Activated T-helper 2 cell treated with anti-CD3 and anti-CD28 coated beads, Interferon-gamma antibody, Interleukin-2, Interleukin-4, amounts not matched to agents 10 μg/mL and 5 μg/mL and 100 μg/mL, durations not matched to agents 14 hours and 24 hours and 36 hours (primary cell): Measurements from ENCODE around the gene PPAT. TPM values are rescaled to one million over a fixed set of nuclear protein-coding genes. Genes with fewer than 3 reads are reported as not detected.
"Not testable (repeated sequence)": the region's sequence is repeated elsewhere in the genome, so short reads cannot be mapped to it uniquely, and the experiment has no call there.

Source experiments
- DNase-seq: peaks from one replicate; pipeline ENCODE4 v3.0.0; 2021; ENCODE audit warnings: low spot score
- H3K27ac Mint-ChIP-seq: one replicate; pipeline ENCODE4 v1.8.0; 2021; ENCODE audit warnings: mixed read lengths
- H3K27me3 Mint-ChIP-seq: one replicate; pipeline ENCODE4 v1.8.0; 2021; ENCODE audit warnings: low read depth, mixed read lengths
- H3K36me3 Mint-ChIP-seq: one replicate; pipeline ENCODE4 v1.8.0; 2021; ENCODE audit warnings: low read depth, mixed read lengths
- H3K4me1 Mint-ChIP-seq: one replicate; pipeline ENCODE4 v1.8.0; 2021; ENCODE audit warnings: low read depth, mixed read lengths
- H3K4me3 Mint-ChIP-seq: one replicate; pipeline ENCODE4 v1.8.0; 2021; ENCODE audit warnings: low read depth, mild to moderate bottlenecking, moderate library complexity, mixed read lengths
- H3K9me3 Mint-ChIP-seq: one replicate; pipeline ENCODE4 v1.8.0; 2021; ENCODE audit warnings: mixed read lengths
- intact Hi-C: fragments of 100-400 bp; cut with micrococcal nuclease; formaldehyde crosslinking; loops from one replicate; pipeline ENCODE4 v1.15.1; 2023
- total RNA-seq: library from RNA; stranded (reverse); gene quantifications from 2 replicates; pipeline ENCODE4 v1.2.3, GENCODE V29; 2022

PPAT gene
- total RNA-seq, 1 donor from 2014 or later, result 43.4 TPM

DNA sequence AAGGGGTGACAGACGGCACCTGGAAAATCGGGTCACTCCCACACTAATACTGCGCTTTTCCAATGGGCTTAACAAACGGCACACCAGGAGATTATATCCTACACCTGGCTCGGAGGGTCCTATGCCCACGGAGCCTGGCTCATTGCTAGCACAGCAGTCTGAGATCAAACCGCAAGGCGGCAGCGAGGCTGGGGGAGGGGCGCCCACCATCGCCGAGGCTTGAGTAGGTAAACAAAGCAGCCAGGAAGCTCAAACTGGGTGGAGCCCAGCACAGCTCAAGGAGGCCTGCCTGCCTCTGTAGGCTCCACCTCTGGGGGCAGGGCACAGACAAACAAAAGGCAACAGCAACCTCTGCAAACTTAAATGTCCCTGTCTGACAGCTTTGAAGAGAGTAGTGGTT lies 72.4 kb downstream of the PPAT start:
- H3K36me3 Mint-ChIP-seq, result peaks cover 29% of the 10 kb centered on the region
- H3K4me3 Mint-ChIP-seq, H3K27me3 Mint-ChIP-seq, H3K27ac Mint-ChIP-seq, DNase-seq, intact Hi-C loops, H3K4me1 Mint-ChIP-seq: not testable (repeated sequence)
- peaks cover 11% of the 10 kb centered on the region for H3K9me3 Mint-ChIP-seq

DNA sequence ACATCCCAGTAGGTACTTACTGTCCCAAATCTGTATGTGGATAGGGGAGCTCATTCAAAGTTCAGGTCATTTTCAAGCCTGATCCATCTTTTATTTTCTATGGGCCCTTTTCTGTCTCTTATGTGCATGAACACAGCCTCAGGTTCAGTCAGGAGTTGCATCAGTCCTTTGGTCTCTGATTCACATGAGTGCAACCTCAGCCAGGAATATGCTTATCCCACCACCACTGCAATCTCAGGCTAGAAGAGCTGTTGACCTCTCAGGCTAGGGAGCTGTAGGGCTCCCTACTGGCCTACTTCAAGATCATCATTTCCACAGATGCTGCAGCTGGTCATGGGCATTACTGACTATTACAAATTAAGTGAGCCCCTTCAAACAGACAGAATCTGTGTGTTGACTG lies 75.3 kb downstream of the PPAT start:
- H3K9me3 Mint-ChIP-seq, result peaks cover 10% of the 10 kb centered on the region
- no peak for DNase-seq
- no peak overlapping the region for H3K27ac Mint-ChIP-seq
- H3K4me3 Mint-ChIP-seq, result no peak overlapping the region
- H3K4me1 Mint-ChIP-seq, result no peaks in the 10 kb centered on the region
- H3K36me3 Mint-ChIP-seq, result peaks cover 20% of the 10 kb centered on the region
- intact Hi-C loops, result no loop called here
- H3K27me3 Mint-ChIP-seq, result no peaks in the 10 kb centered on the region

DNA sequence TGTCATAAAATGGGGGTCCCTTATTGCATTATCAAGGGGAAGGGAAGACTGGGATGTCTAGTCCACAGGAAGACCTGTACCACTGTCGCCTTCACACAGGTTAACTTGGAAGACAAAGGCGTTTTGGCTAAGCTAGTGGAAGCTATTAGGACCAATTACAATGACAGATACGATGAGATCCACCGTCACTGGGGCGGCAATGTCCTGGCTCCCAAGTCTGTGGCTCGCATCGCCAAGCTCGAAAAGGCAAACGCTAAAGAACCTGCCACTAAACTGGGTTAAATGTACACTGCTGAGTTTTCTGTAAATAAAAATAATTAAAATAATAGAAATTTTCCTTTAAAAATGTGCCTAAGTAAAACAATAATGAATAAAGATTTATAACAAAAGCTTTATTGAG lies 78.8 kb downstream of the PPAT start:
- no peak overlapping the region for H3K4me3 Mint-ChIP-seq
- H3K9me3 Mint-ChIP-seq, result no peaks in the 10 kb centered on the region
- peaks cover 8% of the 10 kb centered on the region for H3K36me3 Mint-ChIP-seq
- H3K4me1 Mint-ChIP-seq, result no peaks in the 10 kb centered on the region
- no peak overlapping the region for H3K27ac Mint-ChIP-seq
- intact Hi-C loops, result no loop called here
- DNase-seq, result no peak
- no peaks in the 10 kb centered on the region for H3K27me3 Mint-ChIP-seq

DNA sequence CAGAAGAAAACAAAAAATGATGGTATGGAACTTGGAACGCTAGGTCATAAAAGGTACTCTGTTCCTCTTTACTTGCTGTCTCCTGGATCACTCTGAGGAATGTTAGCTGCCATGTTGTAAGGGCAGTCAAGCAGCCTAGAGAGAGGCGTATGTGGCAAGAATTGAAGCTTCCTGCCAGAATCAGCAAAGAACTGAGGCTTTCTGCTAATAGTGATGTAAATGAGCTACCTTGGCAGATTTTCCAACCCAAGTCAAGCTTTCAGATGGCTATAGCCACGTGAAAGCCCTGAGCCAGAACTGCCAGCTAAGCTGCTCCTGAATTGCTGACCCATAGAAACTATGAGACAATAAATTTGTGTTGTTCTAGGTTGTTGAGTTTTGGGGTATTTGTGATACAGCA lies 86.8 kb downstream of the PPAT start:
- no peaks in the 10 kb centered on the region for H3K9me3 Mint-ChIP-seq
- DNase-seq, result no peak
- no peak overlapping the region for H3K27ac Mint-ChIP-seq
- intact Hi-C loops, result no loop called here
- no peak overlapping the region for H3K4me3 Mint-ChIP-seq
- peaks cover 12% of the 10 kb centered on the region for H3K36me3 Mint-ChIP-seq
- no peaks in the 10 kb centered on the region for H3K27me3 Mint-ChIP-seq
- H3K4me1 Mint-ChIP-seq, result peaks cover 6% of the 10 kb centered on the region

DNA sequence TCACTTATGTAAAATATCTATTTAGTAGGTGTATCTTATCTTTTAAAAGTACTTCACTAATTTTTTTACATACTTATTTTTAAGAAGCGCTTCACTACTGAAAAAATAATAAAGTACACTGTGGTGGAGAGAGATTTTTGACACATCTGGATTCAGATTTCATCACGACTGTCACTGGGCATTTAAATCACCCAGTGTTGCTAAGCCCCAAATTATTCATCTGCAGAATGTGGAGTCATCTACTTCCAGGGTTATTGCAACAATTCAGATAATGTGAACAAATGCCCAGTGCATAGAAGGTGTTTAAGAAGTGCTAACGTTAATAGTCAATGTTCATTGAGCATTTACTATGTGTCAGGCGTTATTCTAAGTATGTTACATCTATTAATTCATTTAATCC lies 90.0 kb downstream of the PPAT start:
- intact Hi-C loops, result no loop called here
- Mint-ChIP-seq H3K27ac (no peak overlapping the region), H3K4me1 (peaks cover 6% of the 10 kb centered on the region), H3K27me3 (no peaks in the 10 kb centered on the region), H3K4me3 (no peak overlapping the region), H3K36me3 (peaks cover 17% of the 10 kb centered on the region), H3K9me3 (no peaks in the 10 kb centered on the region)
- DNase-seq, result no peak

Other genes with a start within 250 kb of the PPAT start
- 10.4 and 15.4 TPM in 2 replicates for gene AASDH, start 48.1 kb downstream of the PPAT start, total RNA-seq
- 320 and 328 TPM in 2 replicates for gene PAICS, start 645 bp upstream of the PPAT start, total RNA-seq
- gene SRP72, start 32.0 kb upstream of the PPAT start, total RNA-seq, result 187 and 191 TPM in 2 replicates
- gene ARL9, start 70.2 kb upstream of the PPAT start, total RNA-seq, result not detected in 2 replicates
- gene HOPX, start 245.7 kb upstream of the PPAT start, total RNA-seq, result 58.8 and 60.2 TPM in 2 replicates